Effector CD8-positive, alpha-beta T cell (primary cell): ENCODE measurements around the gene ATAD3A.

Experiments used
- DNase-seq: peaks from one replicate; lab custom pipeline; 2025; lab: John Stamatoyannopoulos, UW

Gene ATAD3A

GRCh38 chr1:1582585-1583346 is 70.8 kb downstream of the ATAD3A start:
- no peak for DNase-seq

- no peak for DNase-seq
Observed at GRCh38 chr1:1583347-1584010, 71.5 kb downstream of the ATAD3A start.
